ENCODE results near the gene SLIT3.

SLIT3 gene

GRCh38 chr5:168648576-168648975 lies 652.4 kb downstream of the SLIT3 start:
- no peak for TF ChIP-seq ZFP30 (CRISPR knock-in tag; IDR thresholded peaks at IDR 0.05)
- no peak for TF ChIP-seq GLIS3 (CRISPR knock-in tag; IDR thresholded peaks at IDR 0.05)
- ATAC-seq = no peak

DNA sequence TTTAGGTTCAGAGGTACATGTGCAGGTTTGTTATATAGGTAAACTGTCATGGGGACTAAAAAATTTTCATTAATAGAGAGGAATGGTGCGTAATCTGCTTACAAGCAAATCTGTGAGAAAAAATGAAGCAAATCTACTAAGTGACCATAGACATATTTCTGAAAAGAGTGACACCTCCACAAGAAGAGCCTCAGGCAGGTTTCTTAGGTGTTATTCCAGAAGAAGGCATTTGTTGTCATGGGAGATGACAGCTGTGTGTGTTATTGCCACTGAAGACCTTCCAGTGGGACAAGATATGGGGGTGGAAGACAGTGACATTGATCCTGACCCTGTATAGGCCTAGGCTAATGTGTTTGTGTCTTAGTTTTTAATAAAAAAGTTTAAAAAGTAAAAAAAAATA lies 652.9 kb downstream of the SLIT3 start:
- TF ChIP-seq TCF4 (CRISPR knock-in tag; IDR thresholded peaks at IDR 0.05; ENCODE audit: borderline replicate concordance) = no peak
- no peak for TF ChIP-seq ISL1 (CRISPR knock-in tag; IDR thresholded peaks at IDR 0.05)
- TF ChIP-seq ZNF565 (CRISPR knock-in tag; conservative IDR thresholded peaks at IDR 0.05; ENCODE audit: low read depth) = no peak
- TF ChIP-seq, protein P1, sequence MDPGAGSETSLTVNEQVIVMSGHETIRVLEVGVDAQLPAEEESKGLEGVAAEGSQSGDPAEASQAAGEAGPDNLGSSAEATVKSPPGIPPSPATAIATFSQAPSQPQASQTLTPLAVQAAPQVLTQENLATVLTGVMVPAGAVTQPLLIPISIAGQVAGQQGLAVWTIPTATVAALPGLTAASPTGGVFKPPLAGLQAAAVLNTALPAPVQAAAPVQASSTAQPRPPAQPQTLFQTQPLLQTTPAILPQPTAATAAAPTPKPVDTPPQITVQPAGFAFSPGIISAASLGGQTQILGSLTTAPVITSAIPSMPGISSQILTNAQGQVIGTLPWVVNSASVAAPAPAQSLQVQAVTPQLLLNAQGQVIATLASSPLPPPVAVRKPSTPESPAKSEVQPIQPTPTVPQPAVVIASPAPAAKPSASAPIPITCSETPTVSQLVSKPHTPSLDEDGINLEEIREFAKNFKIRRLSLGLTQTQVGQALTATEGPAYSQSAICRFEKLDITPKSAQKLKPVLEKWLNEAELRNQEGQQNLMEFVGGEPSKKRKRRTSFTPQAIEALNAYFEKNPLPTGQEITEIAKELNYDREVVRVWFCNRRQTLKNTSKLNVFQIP (CRISPR knock-in tag; IDR thresholded peaks at IDR 0.05; ENCODE audit: borderline replicate concordance, low read depth) = no peak
- TF ChIP-seq, protein P2, sequence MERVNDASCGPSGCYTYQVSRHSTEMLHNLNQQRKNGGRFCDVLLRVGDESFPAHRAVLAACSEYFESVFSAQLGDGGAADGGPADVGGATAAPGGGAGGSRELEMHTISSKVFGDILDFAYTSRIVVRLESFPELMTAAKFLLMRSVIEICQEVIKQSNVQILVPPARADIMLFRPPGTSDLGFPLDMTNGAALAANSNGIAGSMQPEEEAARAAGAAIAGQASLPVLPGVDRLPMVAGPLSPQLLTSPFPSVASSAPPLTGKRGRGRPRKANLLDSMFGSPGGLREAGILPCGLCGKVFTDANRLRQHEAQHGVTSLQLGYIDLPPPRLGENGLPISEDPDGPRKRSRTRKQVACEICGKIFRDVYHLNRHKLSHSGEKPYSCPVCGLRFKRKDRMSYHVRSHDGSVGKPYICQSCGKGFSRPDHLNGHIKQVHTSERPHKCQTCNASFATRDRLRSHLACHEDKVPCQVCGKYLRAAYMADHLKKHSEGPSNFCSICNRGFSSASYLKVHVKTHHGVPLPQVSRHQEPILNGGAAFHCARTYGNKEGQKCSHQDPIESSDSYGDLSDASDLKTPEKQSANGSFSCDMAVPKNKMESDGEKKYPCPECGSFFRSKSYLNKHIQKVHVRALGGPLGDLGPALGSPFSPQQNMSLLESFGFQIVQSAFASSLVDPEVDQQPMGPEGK (CRISPR knock-in tag; IDR thresholded peaks at IDR 0.05; ENCODE audit: borderline replicate concordance) = no peak
- TF ChIP-seq, protein P3, sequence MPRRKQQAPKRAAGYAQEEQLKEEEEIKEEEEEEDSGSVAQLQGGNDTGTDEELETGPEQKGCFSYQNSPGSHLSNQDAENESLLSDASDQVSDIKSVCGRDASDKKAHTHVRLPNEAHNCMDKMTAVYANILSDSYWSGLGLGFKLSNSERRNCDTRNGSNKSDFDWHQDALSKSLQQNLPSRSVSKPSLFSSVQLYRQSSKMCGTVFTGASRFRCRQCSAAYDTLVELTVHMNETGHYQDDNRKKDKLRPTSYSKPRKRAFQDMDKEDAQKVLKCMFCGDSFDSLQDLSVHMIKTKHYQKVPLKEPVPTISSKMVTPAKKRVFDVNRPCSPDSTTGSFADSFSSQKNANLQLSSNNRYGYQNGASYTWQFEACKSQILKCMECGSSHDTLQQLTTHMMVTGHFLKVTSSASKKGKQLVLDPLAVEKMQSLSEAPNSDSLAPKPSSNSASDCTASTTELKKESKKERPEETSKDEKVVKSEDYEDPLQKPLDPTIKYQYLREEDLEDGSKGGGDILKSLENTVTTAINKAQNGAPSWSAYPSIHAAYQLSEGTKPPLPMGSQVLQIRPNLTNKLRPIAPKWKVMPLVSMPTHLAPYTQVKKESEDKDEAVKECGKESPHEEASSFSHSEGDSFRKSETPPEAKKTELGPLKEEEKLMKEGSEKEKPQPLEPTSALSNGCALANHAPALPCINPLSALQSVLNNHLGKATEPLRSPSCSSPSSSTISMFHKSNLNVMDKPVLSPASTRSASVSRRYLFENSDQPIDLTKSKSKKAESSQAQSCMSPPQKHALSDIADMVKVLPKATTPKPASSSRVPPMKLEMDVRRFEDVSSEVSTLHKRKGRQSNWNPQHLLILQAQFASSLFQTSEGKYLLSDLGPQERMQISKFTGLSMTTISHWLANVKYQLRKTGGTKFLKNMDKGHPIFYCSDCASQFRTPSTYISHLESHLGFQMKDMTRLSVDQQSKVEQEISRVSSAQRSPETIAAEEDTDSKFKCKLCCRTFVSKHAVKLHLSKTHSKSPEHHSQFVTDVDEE (CRISPR knock-in tag; IDR thresholded peaks at IDR 0.05) = no peak
- no peak for TF ChIP-seq ZFP3 (CRISPR knock-in tag; IDR thresholded peaks at IDR 0.05)
- TF ChIP-seq TOX (CRISPR knock-in tag; IDR thresholded peaks at IDR 0.05; ENCODE audit: borderline replicate concordance) = no peak
- no peak for TF ChIP-seq PPARA (CRISPR knock-in tag; IDR thresholded peaks at IDR 0.05; ENCODE audit: borderline replicate concordance)
- TF ChIP-seq, protein P4, sequence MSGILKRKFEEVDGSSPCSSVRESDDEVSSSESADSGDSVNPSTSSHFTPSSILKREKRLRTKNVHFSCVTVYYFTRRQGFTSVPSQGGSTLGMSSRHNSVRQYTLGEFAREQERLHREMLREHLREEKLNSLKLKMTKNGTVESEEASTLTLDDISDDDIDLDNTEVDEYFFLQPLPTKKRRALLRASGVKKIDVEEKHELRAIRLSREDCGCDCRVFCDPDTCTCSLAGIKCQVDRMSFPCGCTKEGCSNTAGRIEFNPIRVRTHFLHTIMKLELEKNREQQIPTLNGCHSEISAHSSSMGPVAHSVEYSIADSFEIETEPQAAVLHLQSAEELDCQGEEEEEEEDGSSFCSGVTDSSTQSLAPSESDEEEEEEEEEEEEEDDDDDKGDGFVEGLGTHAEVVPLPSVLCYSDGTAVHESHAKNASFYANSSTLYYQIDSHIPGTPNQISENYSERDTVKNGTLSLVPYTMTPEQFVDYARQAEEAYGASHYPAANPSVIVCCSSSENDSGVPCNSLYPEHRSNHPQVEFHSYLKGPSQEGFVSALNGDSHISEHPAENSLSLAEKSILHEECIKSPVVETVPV (CRISPR knock-in tag; IDR thresholded peaks at IDR 0.05) = no peak
- TF ChIP-seq ZNF8 (CRISPR knock-in tag; IDR thresholded peaks at IDR 0.05) = no peak
- ATAC-seq = no peak

DNA sequence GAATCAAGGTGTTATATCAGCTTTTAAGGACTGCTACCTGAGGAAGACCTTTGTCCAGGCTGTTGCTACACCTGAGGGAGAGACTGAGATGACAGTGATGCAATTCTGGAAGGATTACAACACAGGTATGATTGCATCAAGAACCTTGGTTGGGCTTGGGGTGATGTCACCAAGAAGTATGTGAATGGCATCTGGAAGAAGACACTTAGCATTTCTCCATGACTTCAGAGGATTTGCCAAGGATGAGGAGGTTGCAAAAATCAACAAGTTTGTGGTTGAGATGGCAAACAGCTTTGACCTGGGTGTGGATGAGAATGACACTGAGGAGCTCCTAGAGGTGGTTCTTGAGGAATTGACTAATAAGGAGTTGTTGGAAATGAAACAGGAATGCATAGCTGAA lies 653.9 kb downstream of the SLIT3 start:
- ATAC-seq = no peak
- TF ChIP-seq ESRRG (CRISPR knock-in tag; IDR thresholded peaks at IDR 0.05) (no peak), TCF4 (CRISPR knock-in tag; IDR thresholded peaks at IDR 0.05; ENCODE audit: borderline replicate concordance) (no peak), ISL1 (CRISPR knock-in tag; IDR thresholded peaks at IDR 0.05) (no peak), CSDC2 (CRISPR knock-in tag; IDR thresholded peaks at IDR 0.05) (no peak)

DNA sequence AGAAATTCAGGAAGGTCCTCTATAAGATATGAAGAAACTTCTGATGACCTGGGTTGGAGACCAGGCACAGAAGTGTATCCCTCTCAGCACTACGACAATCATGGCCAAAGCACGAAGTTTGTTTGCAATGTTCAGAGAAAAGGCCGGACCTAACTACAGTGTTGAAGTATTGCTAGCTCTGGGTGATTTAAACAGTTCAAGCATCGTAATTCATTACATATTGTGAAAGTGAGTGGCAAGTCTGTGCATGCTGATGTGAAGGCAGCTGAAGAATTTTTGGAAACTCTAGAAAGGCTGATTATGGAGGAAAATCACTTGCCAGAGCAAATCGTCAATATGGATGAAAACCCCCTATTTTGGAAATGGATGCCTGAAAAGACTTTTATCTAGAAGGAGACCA lies 654.6 kb downstream of the SLIT3 start:
- ATAC-seq = no peak
- TF ChIP-seq, protein P1 (CRISPR knock-in tag; IDR thresholded peaks at IDR 0.05; ENCODE audit: borderline replicate concordance, low read depth) = no peak
- no peak for TF ChIP-seq SNAI2 (CRISPR knock-in tag; IDR thresholded peaks at IDR 0.05)
- no peak for TF ChIP-seq ZFP30 (CRISPR knock-in tag; IDR thresholded peaks at IDR 0.05)
- no peak for TF ChIP-seq ZNF8 (CRISPR knock-in tag; IDR thresholded peaks at IDR 0.05)
- TF ChIP-seq, protein P5, sequence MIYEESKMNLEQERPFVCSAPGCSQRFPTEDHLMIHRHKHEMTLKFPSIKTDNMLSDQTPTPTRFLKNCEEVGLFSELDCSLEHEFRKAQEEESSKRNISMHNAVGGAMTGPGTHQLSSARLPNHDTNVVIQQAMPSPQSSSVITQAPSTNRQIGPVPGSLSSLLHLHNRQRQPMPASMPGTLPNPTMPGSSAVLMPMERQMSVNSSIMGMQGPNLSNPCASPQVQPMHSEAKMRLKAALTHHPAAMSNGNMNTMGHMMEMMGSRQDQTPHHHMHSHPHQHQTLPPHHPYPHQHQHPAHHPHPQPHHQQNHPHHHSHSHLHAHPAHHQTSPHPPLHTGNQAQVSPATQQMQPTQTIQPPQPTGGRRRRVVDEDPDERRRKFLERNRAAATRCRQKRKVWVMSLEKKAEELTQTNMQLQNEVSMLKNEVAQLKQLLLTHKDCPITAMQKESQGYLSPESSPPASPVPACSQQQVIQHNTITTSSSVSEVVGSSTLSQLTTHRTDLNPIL (CRISPR knock-in tag; IDR thresholded peaks at IDR 0.05; ENCODE audit: low read depth) = no peak
- no peak for TF ChIP-seq TCF4 (CRISPR knock-in tag; IDR thresholded peaks at IDR 0.05; ENCODE audit: borderline replicate concordance)

Data from SK-N-SH treated with all-trans-retinoic acid at 6 μM for 48 hours (cell line).